ENCODE data around the gene CNTN4. TPM values are rescaled to one million over a fixed set of nuclear protein-coding genes. Genes with fewer than 3 reads are reported as not detected.

Gene CNTN4
- total RNA-seq, 1 experiment from 2014 or later = 5.7 TPM

- TF ChIP-seq EZH2 (IDR thresholded peaks at IDR 0.05; ENCODE audit: borderline replicate concordance, low read depth, low read length, poor library complexity, severe bottlenecking) (no peak), CTCF (conservative IDR thresholded peaks at IDR 0.05; ENCODE audit: low read depth, low read length) (no peak)
- ChIA-PET CTCF (no interaction called here), POLR2A (ENCODE audit: low non-redundant PET) (no interaction called here)
- Histone ChIP-seq H3K27ac (ENCODE audit: low read depth, low read length, poor library complexity, severe bottlenecking) (no peak overlapping the region), H3K27me3 (replicated peaks; ENCODE audit: insufficient read depth, low read depth, low read length, poor library complexity) (no peaks in the 10 kb centered on the region), H3K9me3 (ENCODE audit: low read depth, low read length, poor library complexity, severe bottlenecking) (no peaks in the 10 kb centered on the region), H3K4me3 (ENCODE audit: low read depth, low read length, poor library complexity, severe bottlenecking) (no peak overlapping the region), H3K4me1 (ENCODE audit: insufficient read depth, low read length, poor library complexity, severe bottlenecking) (peaks cover 6% of the 10 kb centered on the region), H3K36me3 (ENCODE audit: insufficient read depth, low read length, poor library complexity, severe bottlenecking) (no peaks in the 10 kb centered on the region)
- BruUV-seq (replicated peaks) = no TSS peak
- intact Hi-C loops (cut with micrococcal nuclease; ENCODE audit: unreplicated experiment) = no loop called here
- no peak for DNase-seq (ENCODE audit: low spot score)
These were observed 1007.1 kb downstream of the CNTN4 start for GRCh38 chr3:3105815-3106214.

GRCh38 chr3:3107181-3107580, 1008.5 kb downstream of the CNTN4 start:
- intact Hi-C loops (cut with micrococcal nuclease; ENCODE audit: unreplicated experiment) = no loop called here
- no peak overlapping the region for H3K4me3 ChIP-seq (ENCODE audit: low read depth, low read length, poor library complexity, severe bottlenecking)
- peaks cover 6% of the 10 kb centered on the region for H3K4me1 ChIP-seq (ENCODE audit: insufficient read depth, low read length, poor library complexity, severe bottlenecking)
- no peak for DNase-seq (ENCODE audit: low spot score)
- TF ChIP-seq CTCF (conservative IDR thresholded peaks at IDR 0.05; ENCODE audit: low read depth, low read length) (no peak), EZH2 (IDR thresholded peaks at IDR 0.05; ENCODE audit: borderline replicate concordance, low read depth, low read length, poor library complexity, severe bottlenecking) (no peak)
- H3K36me3 ChIP-seq (ENCODE audit: insufficient read depth, low read length, poor library complexity, severe bottlenecking) = no peaks in the 10 kb centered on the region
- no peaks in the 10 kb centered on the region for H3K9me3 ChIP-seq (ENCODE audit: low read depth, low read length, poor library complexity, severe bottlenecking)
- POLR2A ChIA-PET (ENCODE audit: low non-redundant PET) = no interaction called here
- CTCF ChIA-PET = no interaction called here
- H3K27ac ChIP-seq (ENCODE audit: low read depth, low read length, poor library complexity, severe bottlenecking) = no peak overlapping the region
- no peaks in the 10 kb centered on the region for H3K27me3 ChIP-seq (replicated peaks; ENCODE audit: insufficient read depth, low read depth, low read length, poor library complexity)
- no TSS peak for BruUV-seq (replicated peaks)

All from A673 (cell line).